Measurements from ENCODE around the gene UBE2E2.

The UBE2E2 gene

GRCh38 chr3:23254282-23254681 is 51.2 kb downstream of the UBE2E2 start:
- Histone ChIP-seq H3K9me2 (replicated peaks; ENCODE audit: low read depth, low read length) (no peaks in the 10 kb centered on the region), H2AFZ (ENCODE audit: low read length) (no peak overlapping the region), H3K27me3 (ENCODE audit: insufficient read depth, low read length, poor library complexity, severe bottlenecking) (no peaks in the 10 kb centered on the region), H3K4me3 (ENCODE audit: low read length, poor library complexity, severe bottlenecking) (no peak overlapping the region), H3F3A (ENCODE audit: low read depth) (0 out of 2 replicates have a peak, but pooled peaks cover 7% of the 10 kb centered on the region), H3K9ac (ENCODE audit: low read depth, low read length, poor library complexity, severe bottlenecking) (no peak overlapping the region), H4K20me1 (ENCODE audit: insufficient read depth, low read length, poor library complexity, severe bottlenecking) (peaks cover 9% of the 10 kb centered on the region), H3K4me2 (ENCODE audit: low read depth, low read length, poor library complexity, severe bottlenecking) (no peak overlapping the region), H3K79me2 (ENCODE audit: insufficient read depth, low read length) (peaks cover 15% of the 10 kb centered on the region; the same call in 1 of the 2 replicates), H3K4me1 (ENCODE audit: insufficient read depth, low read length, poor library complexity, severe bottlenecking) (peaks cover 37% of the 10 kb centered on the region), H3K9me3 (ENCODE audit: insufficient read depth, low read depth, low read length) (no peaks in the 10 kb centered on the region), H3K36me3 (ENCODE audit: insufficient read depth, low read length) (no peaks in the 10 kb centered on the region)
- TF ChIP-seq, protein P1, sequence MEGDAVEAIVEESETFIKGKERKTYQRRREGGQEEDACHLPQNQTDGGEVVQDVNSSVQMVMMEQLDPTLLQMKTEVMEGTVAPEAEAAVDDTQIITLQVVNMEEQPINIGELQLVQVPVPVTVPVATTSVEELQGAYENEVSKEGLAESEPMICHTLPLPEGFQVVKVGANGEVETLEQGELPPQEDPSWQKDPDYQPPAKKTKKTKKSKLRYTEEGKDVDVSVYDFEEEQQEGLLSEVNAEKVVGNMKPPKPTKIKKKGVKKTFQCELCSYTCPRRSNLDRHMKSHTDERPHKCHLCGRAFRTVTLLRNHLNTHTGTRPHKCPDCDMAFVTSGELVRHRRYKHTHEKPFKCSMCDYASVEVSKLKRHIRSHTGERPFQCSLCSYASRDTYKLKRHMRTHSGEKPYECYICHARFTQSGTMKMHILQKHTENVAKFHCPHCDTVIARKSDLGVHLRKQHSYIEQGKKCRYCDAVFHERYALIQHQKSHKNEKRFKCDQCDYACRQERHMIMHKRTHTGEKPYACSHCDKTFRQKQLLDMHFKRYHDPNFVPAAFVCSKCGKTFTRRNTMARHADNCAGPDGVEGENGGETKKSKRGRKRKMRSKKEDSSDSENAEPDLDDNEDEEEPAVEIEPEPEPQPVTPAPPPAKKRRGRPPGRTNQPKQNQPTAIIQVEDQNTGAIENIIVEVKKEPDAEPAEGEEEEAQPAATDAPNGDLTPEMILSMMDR (conservative IDR thresholded peaks at IDR 0.05; ENCODE audit: low read length) = no peak
- no peak for TF ChIP-seq EZH2phosphoT487 (IDR thresholded peaks at IDR 0.05; ENCODE audit: borderline replicate concordance)

DNA sequence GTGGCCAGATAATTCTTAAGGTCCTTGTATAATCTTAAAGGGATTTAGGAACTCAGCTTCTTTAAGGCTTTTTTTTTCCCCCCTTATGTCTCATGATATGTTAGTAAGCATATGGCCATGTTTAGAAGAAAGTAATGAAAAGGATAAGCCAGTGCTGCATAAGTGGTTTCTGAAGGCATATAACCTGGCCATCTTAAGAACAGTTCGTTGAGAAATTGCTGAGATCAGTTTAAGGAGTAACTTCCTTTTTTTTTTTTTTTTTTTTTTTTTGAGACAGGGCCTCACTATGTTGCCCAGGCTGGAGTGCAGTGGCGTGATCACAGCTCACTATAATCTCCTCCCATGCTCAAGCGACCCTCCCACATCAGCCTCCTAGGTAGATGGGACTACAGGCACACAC is 51.7 kb downstream of the UBE2E2 start:
- Histone ChIP-seq H3K79me2 (ENCODE audit: insufficient read depth, low read length) (peaks cover 15% of the 10 kb centered on the region; the same call in 1 of the 2 replicates), H3K9me2 (replicated peaks; ENCODE audit: low read depth, low read length) (no peaks in the 10 kb centered on the region), H3K36me3 (ENCODE audit: insufficient read depth, low read length) (no peaks in the 10 kb centered on the region)

DNA sequence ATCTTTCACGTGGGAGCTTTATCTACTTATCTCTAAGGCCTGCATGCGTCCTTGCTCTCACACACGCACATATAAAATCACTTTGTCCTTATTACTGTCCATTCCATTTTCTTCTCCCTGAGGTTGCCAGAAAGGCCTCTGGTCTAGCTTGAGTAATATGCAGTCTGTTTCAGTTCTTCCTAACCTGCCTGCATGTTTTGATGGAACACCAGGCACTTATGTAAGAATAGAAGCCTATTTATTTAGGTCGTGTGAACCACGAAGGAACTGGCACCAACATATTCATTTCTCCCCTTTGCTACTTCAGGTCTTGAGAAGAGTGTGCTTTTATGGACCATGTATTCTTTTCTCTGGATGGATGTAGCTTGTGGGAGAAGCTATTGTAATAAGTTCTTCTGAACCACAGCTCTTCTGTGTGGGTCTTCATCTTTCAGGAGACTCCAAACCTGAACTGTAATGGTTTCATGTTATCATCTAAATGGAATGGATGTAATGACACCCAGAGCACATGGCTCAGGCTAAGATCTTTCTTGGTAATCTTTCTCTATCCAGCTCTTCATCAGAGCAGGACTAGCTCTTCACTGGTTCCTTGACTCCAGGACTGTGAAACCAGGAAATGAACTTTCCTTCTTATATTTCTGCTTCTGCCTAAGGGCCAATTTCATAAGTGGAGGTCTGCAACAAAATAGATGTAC is 53.8 kb downstream of the UBE2E2 start:
- Histone ChIP-seq H3K36me3 (ENCODE audit: insufficient read depth, low read length) (no peaks in the 10 kb centered on the region), H3K79me2 (ENCODE audit: insufficient read depth, low read length) (peaks cover 8% of the 10 kb centered on the region; the same call in 1 of the 2 replicates), H3F3A (ENCODE audit: low read depth) (no peaks in the 10 kb centered on the region), H3K4me1 (ENCODE audit: insufficient read depth, low read length, poor library complexity, severe bottlenecking) (peaks cover 18% of the 10 kb centered on the region), H3K9me3 (ENCODE audit: insufficient read depth, low read depth, low read length) (no peaks in the 10 kb centered on the region), H3K9ac (ENCODE audit: low read depth, low read length, poor library complexity, severe bottlenecking) (no peak overlapping the region), H3K27me3 (ENCODE audit: insufficient read depth, low read length, poor library complexity, severe bottlenecking) (no peaks in the 10 kb centered on the region), H4K20me1 (ENCODE audit: insufficient read depth, low read length, poor library complexity, severe bottlenecking) (no peaks in the 10 kb centered on the region), H2AFZ (ENCODE audit: low read length) (no peak overlapping the region), H3K9me2 (replicated peaks; ENCODE audit: low read depth, low read length) (no peaks in the 10 kb centered on the region), H3K4me2 (ENCODE audit: low read depth, low read length, poor library complexity, severe bottlenecking) (no peak overlapping the region), H3K4me3 (ENCODE audit: low read length, poor library complexity, severe bottlenecking) (no peak overlapping the region)
- TF ChIP-seq EZH2phosphoT487 (IDR thresholded peaks at IDR 0.05; ENCODE audit: borderline replicate concordance) = no peak
- TF ChIP-seq, protein P1 (conservative IDR thresholded peaks at IDR 0.05; ENCODE audit: low read length) = no peak

More for the DNA sequence above, 51.7 kb downstream of the UBE2E2 start:
- Histone ChIP-seq H3K4me3 (ENCODE audit: low read length, poor library complexity, severe bottlenecking) (no peak overlapping the region), H2AFZ (ENCODE audit: low read length) (no peak overlapping the region), H4K20me1 (ENCODE audit: insufficient read depth, low read length, poor library complexity, severe bottlenecking) (peaks cover 9% of the 10 kb centered on the region), H3K27me3 (ENCODE audit: insufficient read depth, low read length, poor library complexity, severe bottlenecking) (no peaks in the 10 kb centered on the region), H3K9ac (ENCODE audit: low read depth, low read length, poor library complexity, severe bottlenecking) (no peak overlapping the region), H3K4me2 (ENCODE audit: low read depth, low read length, poor library complexity, severe bottlenecking) (no peak overlapping the region), H3K9me3 (ENCODE audit: insufficient read depth, low read depth, low read length) (no peaks in the 10 kb centered on the region), H3K4me1 (ENCODE audit: insufficient read depth, low read length, poor library complexity, severe bottlenecking) (peaks cover 35% of the 10 kb centered on the region), H3F3A (ENCODE audit: low read depth) (0 out of 2 replicates have a peak, but pooled peaks cover 7% of the 10 kb centered on the region)
- TF ChIP-seq EZH2phosphoT487 (IDR thresholded peaks at IDR 0.05; ENCODE audit: borderline replicate concordance) = no peak
- TF ChIP-seq, protein P1 (conservative IDR thresholded peaks at IDR 0.05; ENCODE audit: low read length) = no peak
